Urothelium cell line (cell line): ENCODE measurements around the gene KPNA4.
"Not testable (repeated sequence)": the region's sequence is repeated elsewhere in the genome, so short reads cannot be mapped to it uniquely, and the experiment has no call there.

Experiments
- DNase-seq: peaks from one replicate; pipeline ENCODE4 v3.0.0; 2011; ENCODE audit warnings: low spot score, mixed read lengths
- FAIRE-seq: peaks from 2 replicates; lab custom pipeline; 2011; peaks lifted over from hg19 to GRCh38; lab: Jason Lieb, UNC

The KPNA4 gene

GRCh38 chr3:160455846-160456245 is 109.5 kb downstream of the KPNA4 start:
- FAIRE-seq: no peak
- DNase-seq: no peak

DNA sequence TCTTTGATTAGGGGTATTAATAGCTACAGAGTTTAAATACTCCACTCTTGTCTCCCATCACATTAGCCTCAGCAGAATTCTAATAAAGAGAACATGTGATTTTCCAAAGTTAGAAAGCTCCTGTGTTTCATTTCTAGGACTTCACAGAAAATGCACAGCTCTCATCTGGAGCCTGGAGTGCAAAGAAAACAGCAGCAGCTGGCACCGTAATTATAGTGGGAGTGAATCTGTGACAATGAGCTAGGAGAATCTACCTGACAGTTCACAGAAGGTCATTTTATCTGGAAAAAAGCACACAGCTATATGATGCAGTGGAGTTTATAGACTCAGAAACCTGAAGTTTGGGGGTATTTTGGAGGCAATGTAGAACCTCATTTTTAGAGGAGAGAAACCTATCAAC is 110.4 kb downstream of the KPNA4 start:
- no peak for FAIRE-seq
- DNase-seq: no peak

GRCh38 chr3:160452251-160452650 is 113.1 kb downstream of the KPNA4 start:
- FAIRE-seq, DNase-seq: not testable (repeated sequence)

- DNase-seq: no peak
- FAIRE-seq: no peak
These were observed 113.8 kb downstream of the KPNA4 start for GRCh38 chr3:160451602-160452001.

DNA sequence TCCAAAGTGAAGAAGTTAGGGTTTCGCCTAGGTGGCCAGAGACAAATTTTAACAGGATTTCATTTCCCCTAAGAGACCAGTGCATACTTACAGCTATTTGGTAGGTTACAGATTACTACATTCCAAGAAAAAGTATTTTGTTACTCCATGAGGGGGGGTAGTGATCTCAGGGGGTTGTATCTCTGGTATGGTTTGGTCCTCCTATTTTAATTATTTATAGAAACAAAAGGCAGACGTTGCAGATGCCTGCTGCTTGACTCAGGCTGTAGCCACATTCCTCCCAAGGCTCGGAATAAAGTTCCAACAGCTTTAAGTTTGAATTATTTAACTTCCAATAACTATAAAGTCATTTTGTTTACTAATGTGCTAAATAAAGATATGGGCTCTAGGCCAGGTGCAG is 114.5 kb downstream of the KPNA4 start:
- FAIRE-seq (no peak), DNase-seq (peak; percentile 33)

- FAIRE-seq (no peak), DNase-seq (peak; percentile 82)
These were observed 115.5 kb downstream of the KPNA4 start, which contains the start of gene TRIM59 for GRCh38 chr3:160449636-160450598. TSS of gene TRIM59 (minus strand) at chr3:160449786. CDS start at chr3:160439183, 10,603 bp downstream.

DNA sequence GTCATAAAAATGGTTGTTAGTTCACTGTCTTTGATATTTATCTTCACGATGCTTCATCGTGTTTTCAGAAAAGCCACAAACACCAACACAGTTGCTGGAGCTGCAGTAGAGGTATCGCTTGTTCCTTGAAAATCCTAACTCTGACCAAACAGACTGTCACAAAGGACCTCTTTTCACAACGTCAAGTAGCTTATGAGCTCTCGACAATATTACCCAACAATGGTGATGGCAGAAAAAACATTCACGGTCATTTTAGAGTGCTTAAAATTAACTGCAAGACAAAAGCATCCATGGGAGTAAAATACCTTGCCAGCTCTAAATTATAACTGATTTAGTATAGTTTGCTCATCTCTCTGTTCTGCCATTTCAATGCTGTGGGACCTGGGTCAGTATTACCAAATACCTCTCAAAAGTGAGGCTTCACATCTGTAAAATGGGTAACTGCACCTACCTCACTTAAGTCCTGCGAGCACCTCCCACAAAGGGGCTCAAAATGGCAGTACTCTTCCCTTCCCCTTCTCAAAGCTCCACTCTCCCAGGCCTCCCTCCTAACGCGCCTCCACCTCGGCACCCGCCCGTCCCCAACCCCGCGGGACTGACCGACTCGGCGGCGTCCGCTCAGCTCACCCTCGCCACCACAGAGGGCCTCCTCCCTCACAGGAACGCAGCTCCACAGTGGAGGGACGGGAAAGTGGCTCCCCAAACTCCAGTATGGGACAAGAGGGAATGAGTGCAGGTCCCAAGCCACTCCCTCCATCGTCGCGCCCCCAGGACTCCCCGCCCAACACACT is 116.3 kb downstream of the KPNA4 start:
- DNase-seq: no peak

GRCh38 chr3:160447544-160447943 is 117.8 kb downstream of the KPNA4 start:
- no peak for FAIRE-seq

More for the DNA sequence above, 116.3 kb downstream of the KPNA4 start:
- no peak for FAIRE-seq

GRCh38 chr3:160446522-160447056 is 118.8 kb downstream of the KPNA4 start:
- FAIRE-seq: no peak
- no peak for DNase-seq

More at GRCh38 chr3:160447544-160447943, 117.8 kb downstream of the KPNA4 start:
- no peak for DNase-seq

DNA sequence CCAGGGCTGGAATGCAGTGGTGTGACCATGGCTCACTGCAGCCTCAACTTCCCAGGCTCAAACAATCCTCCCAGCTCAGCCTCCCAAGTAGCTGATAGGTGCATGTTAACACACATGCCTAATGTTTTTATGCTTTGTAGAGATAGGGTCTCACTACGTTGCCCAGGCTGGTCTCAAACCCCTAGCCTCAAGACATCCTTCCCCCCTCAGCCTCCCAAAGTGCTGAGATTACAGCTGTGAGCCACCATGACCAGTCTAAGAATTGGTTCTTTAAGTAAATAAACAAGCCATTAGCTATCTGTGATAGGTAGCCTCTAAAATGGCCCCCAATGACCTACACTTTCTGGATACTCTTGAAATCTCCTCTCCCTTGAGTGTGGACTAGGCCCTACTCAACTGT is 119.5 kb downstream of the KPNA4 start:
- FAIRE-seq: no peak

More for the DNA sequence above, 119.5 kb downstream of the KPNA4 start:
- no peak for DNase-seq
